IPS-20b (cell line): ENCODE data around the gene ADGRV1.

ENCODE experiments used
- H3K27ac ChIP-seq: one replicate; pipeline ENCODE4 v1.5.1; 2013; ENCODE audit warnings: low read length
- H3K27me3 ChIP-seq: 2 replicates; pipeline ENCODE4 v1.6.1; 2013; ENCODE audit warnings: mild to moderate bottlenecking, low read length, inconsistent platforms; ENCODE audit not compliant: insufficient read depth
- H3K36me3 ChIP-seq: 2 replicates; pipeline ENCODE4 v1.6.1; 2013; ENCODE audit warnings: low read depth, mild to moderate bottlenecking, inconsistent platforms, low read length, moderate library complexity; ENCODE audit not compliant: insufficient read depth
- H3K4me1 ChIP-seq: 2 replicates; pipeline ENCODE4 v1.6.1; 2013; ENCODE audit warnings: mild to moderate bottlenecking, control low read depth, inconsistent platforms, low read length, moderate library complexity; ENCODE audit not compliant: insufficient read depth
- H3K4me3 ChIP-seq: 2 replicates; pipeline ENCODE4 v1.5.1; 2013; ENCODE audit warnings: mild to moderate bottlenecking, low read length, inconsistent platforms
- H3K9ac ChIP-seq: 2 replicates; pipeline ENCODE4 v1.6.1; 2013; ENCODE audit warnings: low read depth, mild to moderate bottlenecking, inconsistent platforms, low read length, moderate library complexity
- H3K9me3 ChIP-seq: 2 replicates; pipeline ENCODE4 v1.6.1; 2013; ENCODE audit warnings: mild to moderate bottlenecking, low read depth, low read length, inconsistent platforms; ENCODE audit not compliant: insufficient read depth

Gene ADGRV1

GRCh38 chr5:90881626-90882150 is 323.1 kb downstream of the ADGRV1 start:
- H3K4me1 ChIP-seq: peaks cover 27% of the 10 kb centered on the region; the same call in 1 of the 2 replicates
- H3K9me3 ChIP-seq: no peaks in the 10 kb centered on the region
- no peak overlapping the region for H3K4me3 ChIP-seq
- peak overlapping the region; percentile 35; the same call in 1 of the 2 replicates for H3K9ac ChIP-seq
- H3K36me3 ChIP-seq: peaks cover 10% of the 10 kb centered on the region; the same call in 1 of the 2 replicates
- H3K27ac ChIP-seq: no peak overlapping the region
- no peaks in the 10 kb centered on the region for H3K27me3 ChIP-seq

- H3K27me3 ChIP-seq: no peaks in the 10 kb centered on the region
- H3K36me3 ChIP-seq: peaks cover 10% of the 10 kb centered on the region; the same call in 1 of the 2 replicates
- peaks cover 23% of the 10 kb centered on the region; the same call in 1 of the 2 replicates for H3K4me1 ChIP-seq
- peak overlapping the region; percentile 35; the same call in 1 of the 2 replicates for H3K9ac ChIP-seq
- no peaks in the 10 kb centered on the region for H3K9me3 ChIP-seq
- H3K4me3 ChIP-seq: peak overlapping the region; percentile 17; the same call in 1 of the 2 replicates
- no peak overlapping the region for H3K27ac ChIP-seq
These were observed 323.9 kb downstream of the ADGRV1 start for GRCh38 chr5:90882448-90882847.

GRCh38 chr5:90885180-90885868 is 326.7 kb downstream of the ADGRV1 start:
- peaks cover 3% of the 10 kb centered on the region; the same call in 1 of the 2 replicates for H3K36me3 ChIP-seq
- no peak overlapping the region for H3K4me3 ChIP-seq
- H3K27ac ChIP-seq: no peak overlapping the region
- H3K9ac ChIP-seq: no peak overlapping the region
- H3K4me1 ChIP-seq: peaks cover 28% of the 10 kb centered on the region; the same call in 1 of the 2 replicates
- H3K9me3 ChIP-seq: no peaks in the 10 kb centered on the region
- H3K27me3 ChIP-seq: no peaks in the 10 kb centered on the region

- H3K4me3 ChIP-seq: no peak overlapping the region
- peaks cover 28% of the 10 kb centered on the region; the same call in 1 of the 2 replicates for H3K4me1 ChIP-seq
- no peaks in the 10 kb centered on the region for H3K9me3 ChIP-seq
- no peaks in the 10 kb centered on the region for H3K27me3 ChIP-seq
- peaks cover 3% of the 10 kb centered on the region; the same call in 1 of the 2 replicates for H3K36me3 ChIP-seq
- no peak overlapping the region for H3K9ac ChIP-seq
- no peak overlapping the region for H3K27ac ChIP-seq
These were observed 327.8 kb downstream of the ADGRV1 start for GRCh38 chr5:90886381-90886780.

GRCh38 chr5:90888511-90889324 is 330.1 kb downstream of the ADGRV1 start:
- Histone ChIP-seq H3K9me3 (no peaks in the 10 kb centered on the region), H3K4me1 (peaks cover 10% of the 10 kb centered on the region; the same call in 1 of the 2 replicates), H3K36me3 (no peaks in the 10 kb centered on the region; the same call in 1 of the 2 replicates), H3K4me3 (no peak overlapping the region), H3K9ac (no peak overlapping the region), H3K27ac (no peak overlapping the region), H3K27me3 (no peaks in the 10 kb centered on the region)

GRCh38 chr5:90889325-90889600 is 330.7 kb downstream of the ADGRV1 start:
- Histone ChIP-seq H3K4me1 (peaks cover 7% of the 10 kb centered on the region; the same call in 1 of the 2 replicates), H3K36me3 (no peaks in the 10 kb centered on the region; the same call in 1 of the 2 replicates), H3K27ac (no peak overlapping the region), H3K9me3 (no peaks in the 10 kb centered on the region), H3K27me3 (no peaks in the 10 kb centered on the region), H3K4me3 (no peak overlapping the region), H3K9ac (no peak overlapping the region)

- Histone ChIP-seq H3K4me1 (peaks cover 7% of the 10 kb centered on the region; the same call in 1 of the 2 replicates), H3K9ac (no peak overlapping the region)
These were observed 331.6 kb downstream of the ADGRV1 start for GRCh38 chr5:90890180-90890579.

GRCh38 chr5:90894866-90895420 is 336.3 kb downstream of the ADGRV1 start:
- Histone ChIP-seq H3K27ac (no peak overlapping the region), H3K36me3 (peaks cover 12% of the 10 kb centered on the region; the same call in 1 of the 2 replicates), H3K4me3 (no peak overlapping the region), H3K9ac (no peak overlapping the region), H3K4me1 (peaks cover 12% of the 10 kb centered on the region; the same call in 1 of the 2 replicates), H3K27me3 (no peaks in the 10 kb centered on the region), H3K9me3 (no peaks in the 10 kb centered on the region)

More at GRCh38 chr5:90890180-90890579, 331.6 kb downstream of the ADGRV1 start:
- Histone ChIP-seq H3K27ac (no peak overlapping the region), H3K36me3 (peaks cover 7% of the 10 kb centered on the region; the same call in 1 of the 2 replicates), H3K4me3 (no peak overlapping the region), H3K9me3 (no peaks in the 10 kb centered on the region), H3K27me3 (no peaks in the 10 kb centered on the region)

GRCh38 chr5:90897618-90898017 is 339.0 kb downstream of the ADGRV1 start:
- Histone ChIP-seq H3K36me3 (peaks cover 12% of the 10 kb centered on the region; the same call in 1 of the 2 replicates), H3K27ac (no peak overlapping the region), H3K4me1 (peaks cover 12% of the 10 kb centered on the region; the same call in 1 of the 2 replicates), H3K27me3 (no peaks in the 10 kb centered on the region), H3K9me3 (no peaks in the 10 kb centered on the region), H3K9ac (no peak overlapping the region), H3K4me3 (no peak overlapping the region)

GRCh38 chr5:90898326-90899013 is 339.9 kb downstream of the ADGRV1 start:
- Histone ChIP-seq H3K4me1 (peaks cover 12% of the 10 kb centered on the region; the same call in 1 of the 2 replicates), H3K4me3 (no peak overlapping the region), H3K27ac (no peak overlapping the region), H3K9ac (no peak overlapping the region), H3K27me3 (no peaks in the 10 kb centered on the region), H3K9me3 (no peaks in the 10 kb centered on the region), H3K36me3 (peaks cover 12% of the 10 kb centered on the region; the same call in 1 of the 2 replicates)
